GM18517 (cell line): Measurements from ENCODE around the gene HSD17B12.
A peak's percentile ranks its signal among the peaks of the same experiment; 100 is the strongest.

Experiments used
- ATAC-seq: cut with Tn5 transposase; IDR thresholded peaks from one replicate; pipeline ENCODE4 v1.9.1; 2021; ENCODE audit warnings: mild to moderate bottlenecking, moderate library complexity; ENCODE audit not compliant: unreplicated experiment

HSD17B12 gene

DNA sequence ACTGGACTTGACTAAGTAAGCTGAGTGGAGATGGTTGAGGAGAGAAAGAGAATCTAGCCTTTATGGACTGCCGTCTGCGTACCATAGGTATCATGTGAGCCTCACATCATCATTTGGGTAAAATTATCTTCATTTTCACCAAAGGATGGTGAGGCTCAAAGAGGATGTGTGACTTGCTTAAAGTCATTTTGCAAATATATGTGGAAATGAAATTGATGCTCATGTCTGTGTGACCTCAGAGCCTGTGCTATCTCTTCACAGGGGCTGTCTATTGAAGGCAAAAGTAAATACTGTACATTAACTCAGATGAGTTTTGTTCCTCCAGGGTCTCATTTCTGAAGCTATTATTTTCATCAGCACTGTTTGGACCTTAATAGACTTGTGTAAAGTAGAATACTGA, 116.8 kb downstream of the HSD17B12 start:
- no peak for ATAC-seq

DNA sequence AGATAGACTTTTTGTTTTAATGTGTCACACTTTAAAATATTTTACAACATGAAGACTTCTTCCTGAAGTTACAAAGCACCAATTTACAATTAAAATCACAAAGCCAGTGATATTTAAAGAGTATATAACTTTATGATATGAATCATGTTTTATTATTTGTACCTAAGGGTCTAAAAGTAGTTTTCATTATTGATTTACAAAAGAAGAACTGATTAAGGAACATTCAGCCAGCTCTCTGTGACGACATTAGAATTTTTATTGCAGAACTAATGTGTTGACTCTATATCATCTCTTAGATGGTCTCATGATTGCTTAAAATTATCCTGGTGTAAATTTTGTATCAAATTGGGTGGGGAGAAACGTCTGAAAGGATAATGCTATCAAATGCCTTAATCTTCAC, 117.3 kb downstream of the HSD17B12 start:
- ATAC-seq: no peak

DNA sequence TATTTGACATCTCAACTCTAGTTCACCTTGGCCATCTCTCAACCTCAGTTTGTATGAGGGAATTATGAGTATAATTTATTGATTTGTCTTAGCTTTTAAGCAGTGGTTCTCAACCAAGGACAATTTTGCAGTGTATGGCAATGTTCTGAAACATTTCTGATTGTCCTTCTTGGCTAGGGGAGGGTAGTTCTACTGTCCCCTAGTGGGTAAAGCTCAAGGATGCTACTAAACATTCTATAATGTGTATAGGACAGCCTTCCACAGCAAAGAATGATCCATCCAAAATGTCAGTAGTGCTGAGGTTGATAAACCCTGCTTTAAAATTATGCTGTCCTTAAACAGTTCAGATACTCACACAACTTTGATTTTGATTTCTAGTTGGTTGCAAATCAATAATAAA, 122.0 kb downstream of the HSD17B12 start:
- no peak for ATAC-seq

DNA sequence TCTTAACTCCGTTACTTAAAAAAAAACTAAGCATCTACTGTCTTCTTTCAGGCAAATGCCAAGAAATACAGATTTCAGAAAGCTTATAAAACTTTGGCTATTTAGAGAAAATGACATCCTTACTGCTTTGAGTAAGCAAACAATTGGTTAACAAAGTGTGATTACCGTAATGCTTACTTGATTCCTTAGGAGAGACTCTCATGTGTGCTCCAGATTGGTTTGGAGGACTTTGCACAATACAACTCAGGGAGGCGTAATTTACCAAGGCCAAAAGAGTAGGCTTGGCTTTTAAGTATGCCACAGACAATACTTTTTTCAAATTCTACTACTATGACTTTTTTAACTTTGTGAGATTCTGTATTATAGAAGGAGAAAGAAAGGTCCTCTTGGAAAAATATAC, 123.2 kb downstream of the HSD17B12 start:
- ATAC-seq: no peak

DNA sequence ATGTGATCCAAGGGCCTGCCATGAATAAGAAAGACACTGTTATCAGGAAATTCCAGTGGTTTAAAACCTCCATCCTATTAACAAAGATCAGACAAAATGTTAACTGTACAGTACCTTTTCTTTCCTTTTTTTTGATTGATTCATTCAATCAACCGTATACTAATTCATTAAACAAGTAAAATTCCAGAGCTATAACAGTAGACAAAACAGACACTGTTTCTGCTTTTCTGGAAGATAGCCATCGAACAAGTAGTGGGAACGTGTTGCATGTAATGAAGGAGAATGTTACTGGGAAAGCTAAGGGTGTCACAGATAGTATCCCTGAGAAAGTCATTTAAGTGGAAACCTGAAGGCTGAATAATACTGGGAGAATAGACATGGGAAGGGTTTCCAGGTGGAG, 126.4 kb downstream of the HSD17B12 start:
- ATAC-seq: no peak

GRCh38 chr11:43810929-43811596, 130.5 kb downstream of the HSD17B12 start:
- ATAC-seq: no peak

- no peak for ATAC-seq
Measured at GRCh38 chr11:43812471-43812870, 131.9 kb downstream of the HSD17B12 start.

DNA sequence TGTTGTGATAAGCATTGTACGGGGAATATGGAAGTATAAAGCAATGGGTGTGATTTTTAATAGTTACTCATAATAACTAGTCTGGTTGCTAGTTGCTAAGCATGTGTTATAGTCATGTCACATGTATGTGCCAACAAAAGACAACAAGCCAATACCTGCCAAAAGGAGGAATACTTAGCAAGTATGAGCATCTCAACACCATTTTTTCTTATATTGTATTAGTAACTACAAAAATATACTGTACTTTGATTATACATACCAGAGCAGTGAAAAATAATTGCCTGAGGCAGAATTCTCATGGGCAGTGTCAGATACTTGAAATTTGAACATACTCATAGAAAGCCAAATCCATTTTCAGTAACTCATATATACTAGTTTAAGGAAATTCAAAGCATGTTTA, 137.7 kb downstream of the HSD17B12 start:
- no peak for ATAC-seq

GRCh38 chr11:43819926-43820325, 139.4 kb downstream of the HSD17B12 start:
- ATAC-seq: no peak

DNA sequence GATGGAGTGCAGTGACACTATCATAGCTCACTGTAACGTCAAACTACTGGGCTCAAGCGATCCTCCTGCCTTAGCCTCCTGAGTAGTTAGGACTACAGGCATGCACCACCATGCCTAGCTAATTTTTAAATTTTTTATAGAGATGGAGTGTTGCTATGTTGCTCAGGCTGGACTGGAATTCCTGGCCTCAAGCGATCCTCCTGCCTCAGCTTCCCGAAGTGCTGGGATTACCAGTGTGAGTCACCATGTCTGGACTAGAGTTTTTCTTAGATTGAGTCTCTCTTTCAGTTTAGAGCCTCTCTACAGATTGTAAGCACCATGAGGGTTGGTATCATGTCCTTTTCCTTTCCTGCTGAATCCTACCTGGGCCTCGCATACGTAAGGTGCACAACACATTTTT, 142.8 kb downstream of the HSD17B12 start:
- ATAC-seq: no peak

DNA sequence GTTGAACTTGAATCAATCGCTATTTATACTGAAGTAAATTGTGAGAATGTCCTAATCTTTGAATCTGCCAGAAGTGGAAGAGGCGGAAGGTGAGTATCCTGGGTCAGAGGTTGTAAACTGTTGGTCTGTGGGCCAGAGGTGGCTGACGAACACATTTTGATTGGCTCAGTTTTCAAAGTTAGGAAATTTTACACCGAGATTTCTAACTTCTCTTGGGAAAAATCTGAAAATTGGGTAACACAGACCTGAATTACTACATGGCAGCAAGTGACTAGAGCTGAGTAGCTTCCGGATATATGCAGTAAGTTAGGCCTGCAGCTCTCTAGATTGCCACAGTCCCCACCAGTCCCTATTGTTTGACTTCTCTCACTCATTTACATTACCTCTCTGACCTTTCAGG, 143.3 kb downstream of the HSD17B12 start:
- no peak for ATAC-seq

DNA sequence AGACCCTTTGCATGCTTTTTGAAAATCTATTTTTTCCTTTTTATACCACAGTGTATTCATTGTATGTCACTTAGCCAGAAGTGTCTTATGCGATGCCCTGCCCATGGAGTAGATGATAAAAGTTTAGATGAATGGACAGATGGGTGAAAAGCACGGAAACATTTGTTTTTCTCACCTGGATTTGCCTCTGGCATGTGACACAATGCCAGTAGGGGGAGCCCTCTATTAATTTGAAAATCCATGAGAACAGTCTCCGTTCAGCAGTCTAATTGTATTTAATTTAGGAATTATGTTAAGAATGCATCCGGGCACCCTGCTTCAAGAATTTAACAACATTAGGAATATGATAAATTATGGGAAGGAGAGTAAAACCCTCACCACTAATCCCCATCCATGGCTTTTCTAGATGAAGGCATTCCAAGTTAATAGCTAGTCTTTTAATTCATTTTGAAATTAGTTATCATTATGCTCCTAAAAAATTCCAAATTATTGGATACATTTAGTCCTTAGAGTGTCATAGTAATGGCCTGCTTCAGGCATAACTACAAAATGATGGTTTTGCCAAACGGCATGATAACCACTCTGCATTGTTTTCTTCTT, 144.8 kb downstream of the HSD17B12 start:
- no peak for ATAC-seq

DNA sequence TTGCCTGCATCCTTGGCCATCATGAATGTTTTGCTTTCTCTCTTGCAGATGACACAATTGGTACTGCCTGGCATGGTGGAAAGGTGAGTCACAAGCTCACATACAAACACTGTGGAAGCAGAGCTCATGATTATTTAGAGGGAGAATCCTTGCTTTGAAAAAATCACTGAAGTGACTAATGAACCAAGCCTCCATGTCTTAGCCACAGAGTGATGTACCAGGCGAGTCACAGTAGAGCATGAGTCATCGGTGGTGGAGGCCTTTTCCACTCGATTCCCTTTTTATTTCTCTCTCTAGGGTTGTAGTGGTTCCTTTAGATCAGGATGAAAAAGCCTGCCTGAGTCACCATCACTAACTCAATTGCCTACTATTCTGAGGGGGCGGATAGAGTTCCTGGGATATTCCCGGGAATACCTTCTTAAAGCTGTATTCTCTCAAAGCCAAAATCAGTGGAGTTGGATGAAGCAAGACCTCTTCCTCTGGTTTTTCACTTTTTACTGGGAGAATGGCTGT, 150.4 kb downstream of the HSD17B12 start:
- no peak for ATAC-seq

GRCh38 chr11:43832536-43832935, 152.0 kb downstream of the HSD17B12 start:
- no peak for ATAC-seq

DNA sequence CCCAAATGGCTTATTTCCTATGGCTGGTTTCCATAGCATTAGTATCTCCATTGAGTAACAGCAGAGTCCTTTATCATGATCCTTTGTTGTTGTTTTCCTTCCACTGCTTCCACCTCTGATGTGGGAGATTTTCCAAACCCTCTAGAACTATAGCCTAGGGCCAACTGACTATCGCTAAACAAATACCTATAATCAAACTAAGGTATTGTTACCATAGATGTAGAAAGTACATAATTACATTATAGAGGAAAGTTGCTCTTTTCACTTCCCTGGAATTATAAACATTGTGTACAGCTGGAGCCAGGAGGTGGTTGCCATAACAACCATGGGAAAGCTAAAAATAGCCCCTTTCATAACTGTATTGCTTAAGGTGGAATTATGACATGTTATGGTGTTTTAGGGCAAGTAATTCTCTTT, 153.1 kb downstream of the HSD17B12 start:
- ATAC-seq: no peak

DNA sequence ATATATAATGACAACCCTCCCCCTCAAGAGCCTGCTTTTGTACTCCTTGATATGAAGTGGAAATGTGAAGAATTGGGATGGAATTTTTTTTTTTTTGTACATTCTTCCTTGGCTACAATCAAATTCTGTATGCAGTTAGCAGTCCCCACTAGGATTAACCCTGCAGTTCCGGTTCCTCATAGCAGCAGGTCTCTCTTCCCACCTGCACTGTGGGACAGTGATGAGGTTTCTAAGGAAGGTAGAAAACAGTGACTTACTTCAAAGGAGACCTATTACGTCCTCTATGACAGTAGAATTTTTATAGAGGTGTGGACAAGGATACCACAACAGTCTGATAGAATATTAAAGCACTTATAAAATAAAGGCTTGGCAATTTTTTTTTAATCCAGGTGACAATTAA, 153.7 kb downstream of the HSD17B12 start:
- ATAC-seq: no peak

- no peak for ATAC-seq
Measured at GRCh38 chr11:43835104-43835503, 154.6 kb downstream of the HSD17B12 start.

DNA sequence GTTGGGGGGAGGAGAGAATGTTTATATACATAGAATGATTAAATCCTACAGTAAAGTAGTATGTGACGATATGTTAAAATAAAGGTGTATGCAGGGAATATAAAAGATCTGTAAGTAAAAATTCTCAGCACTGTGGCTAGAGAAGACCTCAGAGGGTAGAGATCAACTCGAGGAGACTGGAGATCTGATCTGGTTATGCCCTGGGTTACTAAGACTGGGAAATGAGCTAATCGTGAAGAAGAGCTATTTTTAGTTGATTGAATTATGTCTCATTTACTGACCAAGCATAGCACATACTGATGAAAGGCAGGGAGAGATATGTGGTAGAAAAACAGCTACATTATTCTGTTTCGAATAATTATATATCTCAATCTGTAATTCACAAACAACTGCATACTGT, 157.3 kb downstream of the HSD17B12 start:
- ATAC-seq: no peak

DNA sequence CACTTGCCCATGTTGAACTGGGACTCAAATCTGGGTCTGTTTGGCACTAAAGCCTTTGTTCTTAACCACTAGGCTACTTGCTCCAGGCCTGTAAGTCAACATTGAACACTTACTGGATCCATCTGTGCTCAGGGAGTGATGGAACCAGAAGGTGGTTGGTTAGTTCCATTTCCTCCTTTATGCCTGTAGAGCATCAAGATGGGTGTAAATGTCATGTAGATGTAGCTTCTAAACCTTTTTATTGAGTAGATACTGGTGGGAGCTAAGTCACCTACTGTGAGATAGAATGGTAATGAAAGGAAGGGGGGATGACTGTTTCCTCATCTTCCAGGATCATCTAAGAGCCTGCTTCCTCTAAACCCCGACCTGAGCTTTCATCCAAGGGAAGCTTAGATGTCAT, 161.5 kb downstream of the HSD17B12 start:
- no peak for ATAC-seq

- no peak for ATAC-seq
Measured at GRCh38 chr11:43845816-43846215, 165.3 kb downstream of the HSD17B12 start.

DNA sequence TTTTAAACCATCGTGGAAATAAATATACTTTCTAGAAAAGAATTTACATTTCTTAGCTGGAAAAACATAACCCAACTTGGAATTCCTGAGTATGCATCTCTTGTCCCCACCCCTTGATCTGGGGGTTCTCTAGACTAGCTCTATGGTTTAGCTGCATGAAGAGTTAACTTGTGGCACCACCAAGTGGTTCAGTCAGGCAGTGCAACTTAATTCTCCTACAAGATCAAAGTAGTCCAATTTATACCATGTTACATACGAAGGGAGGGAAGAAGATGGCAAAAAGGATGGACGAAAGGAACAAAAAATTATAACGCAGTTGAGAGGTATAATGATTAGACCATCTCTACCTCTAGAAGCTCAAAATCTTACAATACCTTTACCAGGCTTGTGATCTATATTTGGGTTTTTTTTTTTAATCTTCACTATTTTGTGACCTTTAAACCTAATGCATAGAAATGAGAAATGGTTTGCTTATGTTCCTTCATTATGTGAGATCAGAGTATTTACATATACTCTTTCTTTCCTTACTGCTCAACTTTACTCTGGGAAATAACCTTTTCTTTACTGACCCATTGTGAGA, 171.6 kb downstream of the HSD17B12 start:
- peak; percentile 86 for ATAC-seq

DNA sequence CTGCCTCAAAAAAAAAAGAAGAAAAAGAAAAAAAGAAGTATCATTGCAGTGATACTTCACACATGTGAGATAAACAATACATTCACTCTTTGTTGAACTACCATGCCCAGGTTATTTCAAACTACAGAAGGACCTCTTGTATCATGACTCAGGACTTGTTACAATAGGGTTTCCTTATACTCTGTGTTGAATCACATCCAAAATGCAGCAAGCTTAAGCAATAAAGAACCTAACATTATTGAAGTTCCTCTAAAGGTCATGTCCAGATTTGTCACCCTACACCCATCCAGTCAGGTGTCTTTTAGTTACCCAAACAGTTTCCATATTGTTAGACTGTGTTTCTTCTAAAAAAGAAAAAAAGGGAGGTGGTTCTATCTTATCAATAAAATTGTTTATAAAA, 173.2 kb downstream of the HSD17B12 start:
- ATAC-seq: no peak
